NB4 (cell line): ENCODE data around the gene CSNK2A1.
"Not testable (repeated sequence)": the region's sequence is repeated elsewhere in the genome, so short reads cannot be mapped to it uniquely, and the experiment has no call there.

ENCODE experiments used
- DNase-seq: peaks from one replicate; pipeline ENCODE4 v3.0.0; 2010; ENCODE audit warnings: low read depth
- H3K4me3 ChIP-seq: one replicate; pipeline ENCODE4 v1.5.1; 2011; ENCODE audit warnings: mild to moderate bottlenecking, low read depth, low read length, moderate library complexity
- CTCF ChIP-seq: IDR thresholded peaks from one replicate; pipeline ENCODE4 v1.5.1; 2012; ENCODE audit warnings: low read depth, low read length
- MAX ChIP-seq: IDR thresholded peaks from 2 replicates; pipeline ENCODE4 v1.6.1; 2011; ENCODE audit warnings: low read depth, low read length
- MYC ChIP-seq: IDR thresholded peaks from 2 replicates; pipeline ENCODE4 v1.6.1; 2011; ENCODE audit warnings: low read depth, low read length
- POLR2A ChIP-seq: IDR thresholded peaks from 2 replicates; pipeline ENCODE4 v1.6.1; 2011; ENCODE audit warnings: mild to moderate bottlenecking; ENCODE audit not compliant: insufficient read length; ENCODE audit errors: extremely low read depth

CSNK2A1 gene

GRCh38 chr20:521860-522259, 21.7 kb downstream of the CSNK2A1 start:
- TF ChIP-seq CTCF (no peak), POLR2A (no peak), MYC (no peak), MAX (no peak)
- no peak for DNase-seq
- no peak overlapping the region for H3K4me3 ChIP-seq

GRCh38 chr20:519999-520398, 23.6 kb downstream of the CSNK2A1 start:
- no peak for DNase-seq
- TF ChIP-seq POLR2A, result no peak
- no peak overlapping the region for H3K4me3 ChIP-seq

GRCh38 chr20:517221-517620, 26.4 kb downstream of the CSNK2A1 start:
- no peak for TF ChIP-seq CTCF
- no peak for TF ChIP-seq MYC
- no peak for TF ChIP-seq POLR2A
- TF ChIP-seq MAX, result no peak
- no peak overlapping the region for H3K4me3 ChIP-seq
- no peak for DNase-seq

- no peak overlapping the region for H3K4me3 ChIP-seq
- TF ChIP-seq CTCF (no peak), MAX (no peak), POLR2A (no peak), MYC (no peak)
- DNase-seq, result no peak
Observed at GRCh38 chr20:516799-517198, 26.8 kb downstream of the CSNK2A1 start.

- TF ChIP-seq POLR2A (no peak), MYC (no peak), CTCF (no peak), MAX (no peak)
- no peak overlapping the region for H3K4me3 ChIP-seq
- no peak for DNase-seq
Observed at GRCh38 chr20:515696-516095, 27.9 kb downstream of the CSNK2A1 start.

GRCh38 chr20:513429-513828, 30.2 kb downstream of the CSNK2A1 start:
- TF ChIP-seq MYC (no peak), POLR2A (no peak), CTCF (no peak), MAX (no peak)
- no peak overlapping the region for H3K4me3 ChIP-seq
- no peak for DNase-seq

- H3K4me3 ChIP-seq, result not testable (repeated sequence)
- peak; percentile 29 for DNase-seq
Observed at GRCh38 chr20:510328-511057, 33.1 kb downstream of the CSNK2A1 start.

- H3K4me3 ChIP-seq, DNase-seq: not testable (repeated sequence)
Observed at GRCh38 chr20:508364-508787, 35.2 kb downstream of the CSNK2A1 start.
